ENCODE data around the gene KEL.

DNA sequence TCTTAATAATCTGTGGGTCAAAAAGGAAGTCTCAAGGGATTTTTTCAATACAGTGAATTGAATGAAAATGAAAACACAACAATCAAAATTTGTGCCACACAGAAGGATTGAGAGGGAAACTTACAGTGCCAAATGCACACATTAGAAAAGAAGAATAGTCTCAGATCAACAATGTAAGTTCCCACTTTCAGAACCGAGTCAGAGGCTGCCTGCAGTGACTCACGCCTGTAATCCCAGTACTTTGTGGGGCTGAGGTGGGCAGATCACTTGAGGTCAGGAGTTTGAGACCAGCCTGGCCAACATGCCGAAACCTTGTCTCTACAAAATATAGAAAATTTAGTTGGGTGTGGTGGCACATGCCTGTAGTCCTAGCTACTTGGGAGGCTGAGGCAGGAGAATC, 12.5 kb upstream of the KEL start:
- TF ChIP-seq POLR2A (IDR thresholded peaks at IDR 0.05; ENCODE audit: low read depth) (no peak), CTCF (IDR thresholded peaks at IDR 0.05) (no peak)
